KMS-11 (cell line): Measurements from ENCODE around the gene DLGAP1.

Experiments
- H2AFZ ChIP-seq: fragments of 200-600 bp; sonication (generic); 2 replicates; pipeline ENCODE4 v1.6.1; 2016; ENCODE audit warnings: antibody characterized with exemption, mixed run types, low read depth
- H3K27ac ChIP-seq: fragments of 200-600 bp; sonication (generic); 2 replicates; pipeline ENCODE4 v1.6.1; 2016; ENCODE audit warnings: mild to moderate bottlenecking, mixed run types
- H3K27me3 ChIP-seq: fragments of 200-600 bp; sonication (generic); 2 replicates; pipeline ENCODE4 v1.6.1; 2017; ENCODE audit warnings: mild to moderate bottlenecking, low read depth, mixed run types, moderate library complexity; ENCODE audit not compliant: insufficient read depth
- H3K36me3 ChIP-seq: fragments of 200-600 bp; sonication (generic); 2 replicates; pipeline ENCODE4 v1.6.1; 2017; ENCODE audit warnings: mild to moderate bottlenecking, mixed run types; ENCODE audit not compliant: insufficient read depth
- H3K4me1 ChIP-seq: fragments of 200-600 bp; sonication (generic); 2 replicates; pipeline ENCODE4 v1.6.1; 2016; ENCODE audit warnings: mild to moderate bottlenecking, low read depth, mixed run types; ENCODE audit not compliant: poor library complexity, severe bottlenecking
- H3K4me2 ChIP-seq: fragments of 200-600 bp; sonication (generic); 2 replicates; pipeline ENCODE4 v1.7.0; 2016; ENCODE audit warnings: mild to moderate bottlenecking, mixed run types
- H3K4me3 ChIP-seq: fragments of 200-600 bp; sonication (generic); IDR thresholded peaks from 2 replicates; pipeline ENCODE4 v1.6.1; 2017; ENCODE audit warnings: low read depth, low read length, mixed read lengths; ENCODE audit not compliant: insufficient read depth
- H3K79me2 ChIP-seq: fragments of 200-600 bp; sonication (generic); 2 replicates; pipeline ENCODE4 v1.6.1; 2016; ENCODE audit warnings: low read depth, mixed run types; ENCODE audit not compliant: insufficient read depth
- H3K9ac ChIP-seq: fragments of 200-600 bp; sonication (generic); 2 replicates; pipeline ENCODE4 v1.6.1; 2016; ENCODE audit warnings: mild to moderate bottlenecking, mixed run types
- H4K20me1 ChIP-seq: fragments of 200-600 bp; sonication (generic); 2 replicates; pipeline ENCODE4 v1.6.1; 2016; ENCODE audit warnings: mild to moderate bottlenecking, mixed run types; ENCODE audit not compliant: insufficient read depth
- TF ChIP-seq, protein P1 (sequence below): fragments of 200-600 bp; sonication (generic); conservative IDR thresholded peaks from 2 replicates; pipeline ENCODE4 v1.6.1; 2017; ENCODE audit warnings: low read depth, mild to moderate bottlenecking, antibody characterized with exemption, low read length, moderate library complexity, mixed read lengths

Gene DLGAP1

DNA sequence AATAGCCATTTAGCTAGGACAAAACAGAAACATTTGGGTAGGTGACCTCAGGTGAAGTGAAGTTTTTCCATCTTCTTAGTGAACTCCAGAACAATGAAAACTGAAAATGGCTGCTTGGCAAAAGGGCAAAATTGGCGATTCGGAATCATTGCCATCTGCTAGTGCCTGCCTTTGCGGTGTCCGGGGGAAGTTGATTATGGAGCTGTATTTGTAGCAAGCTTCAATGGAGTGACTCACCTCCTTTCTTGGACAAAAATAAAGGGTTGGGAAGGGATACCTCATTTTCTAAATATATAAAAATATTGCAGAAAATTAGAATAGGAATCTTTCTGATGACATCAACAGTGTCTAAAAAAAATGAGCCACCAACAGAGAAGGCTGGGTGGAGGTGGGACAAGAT, 544.6 kb downstream of the DLGAP1 start:
- Histone ChIP-seq H3K4me1 (peaks cover 33% of the 10 kb centered on the region), H4K20me1 (no peaks in the 10 kb centered on the region), H3K79me2 (no peaks in the 10 kb centered on the region), H3K27ac (no peak overlapping the region), H3K4me3 (no peak overlapping the region), H3K4me2 (no peak overlapping the region), H2AFZ (no peak overlapping the region), H3K27me3 (no peaks in the 10 kb centered on the region), H3K9ac (no peak overlapping the region), H3K36me3 (no peaks in the 10 kb centered on the region)
- TF ChIP-seq, protein P1, sequence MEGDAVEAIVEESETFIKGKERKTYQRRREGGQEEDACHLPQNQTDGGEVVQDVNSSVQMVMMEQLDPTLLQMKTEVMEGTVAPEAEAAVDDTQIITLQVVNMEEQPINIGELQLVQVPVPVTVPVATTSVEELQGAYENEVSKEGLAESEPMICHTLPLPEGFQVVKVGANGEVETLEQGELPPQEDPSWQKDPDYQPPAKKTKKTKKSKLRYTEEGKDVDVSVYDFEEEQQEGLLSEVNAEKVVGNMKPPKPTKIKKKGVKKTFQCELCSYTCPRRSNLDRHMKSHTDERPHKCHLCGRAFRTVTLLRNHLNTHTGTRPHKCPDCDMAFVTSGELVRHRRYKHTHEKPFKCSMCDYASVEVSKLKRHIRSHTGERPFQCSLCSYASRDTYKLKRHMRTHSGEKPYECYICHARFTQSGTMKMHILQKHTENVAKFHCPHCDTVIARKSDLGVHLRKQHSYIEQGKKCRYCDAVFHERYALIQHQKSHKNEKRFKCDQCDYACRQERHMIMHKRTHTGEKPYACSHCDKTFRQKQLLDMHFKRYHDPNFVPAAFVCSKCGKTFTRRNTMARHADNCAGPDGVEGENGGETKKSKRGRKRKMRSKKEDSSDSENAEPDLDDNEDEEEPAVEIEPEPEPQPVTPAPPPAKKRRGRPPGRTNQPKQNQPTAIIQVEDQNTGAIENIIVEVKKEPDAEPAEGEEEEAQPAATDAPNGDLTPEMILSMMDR, result no peak

DNA sequence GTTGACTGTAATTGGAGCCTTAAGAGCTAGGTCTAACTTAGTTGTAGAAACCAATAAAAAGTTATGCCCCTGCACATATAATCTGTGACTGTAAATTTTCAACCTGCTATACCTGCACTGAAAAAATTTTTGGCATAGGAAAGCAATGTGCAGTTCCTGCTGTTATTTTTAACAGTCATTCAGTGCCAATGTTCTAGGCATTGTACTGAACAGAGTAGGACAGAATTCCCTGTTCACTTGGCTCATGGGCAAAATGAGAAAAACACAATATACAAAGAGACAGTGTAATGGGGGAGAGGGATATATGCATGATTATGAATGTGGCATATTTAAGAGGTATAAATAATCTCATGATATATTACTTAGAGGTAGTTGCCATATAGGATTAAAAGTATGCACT, 547.2 kb downstream of the DLGAP1 start:
- peaks cover 8% of the 10 kb centered on the region for H3K4me1 ChIP-seq
- H3K79me2 ChIP-seq, result no peaks in the 10 kb centered on the region
- H2AFZ ChIP-seq, result no peak overlapping the region
- no peak overlapping the region for H3K9ac ChIP-seq
- H3K36me3 ChIP-seq, result no peaks in the 10 kb centered on the region
- no peak overlapping the region for H3K4me3 ChIP-seq
- no peak overlapping the region for H3K27ac ChIP-seq
- TF ChIP-seq, protein P1, result no peak
- no peak overlapping the region for H3K4me2 ChIP-seq
- H3K27me3 ChIP-seq, result no peaks in the 10 kb centered on the region
- no peaks in the 10 kb centered on the region for H4K20me1 ChIP-seq

DNA sequence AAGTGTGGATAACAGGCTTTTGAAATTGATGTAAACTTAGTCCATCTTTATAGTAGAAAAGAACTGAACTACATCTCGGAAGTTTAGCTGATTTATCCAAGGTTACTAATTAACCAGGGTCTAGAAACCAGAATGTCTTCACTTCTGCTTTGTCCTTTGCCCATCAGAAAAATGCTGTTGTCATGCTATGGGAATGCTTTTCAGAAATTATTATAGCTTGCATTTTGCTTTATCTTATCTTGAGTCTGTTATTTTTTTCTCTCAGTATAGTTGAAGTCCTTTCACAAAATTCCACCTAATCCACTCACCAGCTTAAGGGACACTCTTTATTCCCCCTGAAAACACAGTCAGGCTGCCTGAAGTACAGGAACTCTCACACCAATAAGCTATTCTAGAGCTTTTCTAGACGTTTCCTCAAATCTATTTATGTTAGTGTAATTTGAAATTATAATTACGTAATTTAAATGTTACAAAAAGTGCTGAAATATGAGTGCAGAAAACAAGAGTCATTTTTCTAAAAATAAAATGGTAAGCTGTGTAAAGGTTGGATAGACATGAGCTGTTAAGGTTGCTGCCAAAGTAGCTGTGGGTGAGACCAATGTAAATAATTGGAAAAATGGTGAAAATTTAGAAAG, 548.9 kb downstream of the DLGAP1 start:
- no peaks in the 10 kb centered on the region for H3K79me2 ChIP-seq
- no peak overlapping the region for H3K4me2 ChIP-seq
- no peak overlapping the region for H2AFZ ChIP-seq
- no peaks in the 10 kb centered on the region for H3K4me1 ChIP-seq
- H3K9ac ChIP-seq, result no peak overlapping the region
- TF ChIP-seq, protein P1, result no peak
- no peaks in the 10 kb centered on the region for H3K27me3 ChIP-seq
- H4K20me1 ChIP-seq, result no peaks in the 10 kb centered on the region
- H3K4me3 ChIP-seq, result no peak overlapping the region
- H3K36me3 ChIP-seq, result no peaks in the 10 kb centered on the region
- no peak overlapping the region for H3K27ac ChIP-seq

DNA sequence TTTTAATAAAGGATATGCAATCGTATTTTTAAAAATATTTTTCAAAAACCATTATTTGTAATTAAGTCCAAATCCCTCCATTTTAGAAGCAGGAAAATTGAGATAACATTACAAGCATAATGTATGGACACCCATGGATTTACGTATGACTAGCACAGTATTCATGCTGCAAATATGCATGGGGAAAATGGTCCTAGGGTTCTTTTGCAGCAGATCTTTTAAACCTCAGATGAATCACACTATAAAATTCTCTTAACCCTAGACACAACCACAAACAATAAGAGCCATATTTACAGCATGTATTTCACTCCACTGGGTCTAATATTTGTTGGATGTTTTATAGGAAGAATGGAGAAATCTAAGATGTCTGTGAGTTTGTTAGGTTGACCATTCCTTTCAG, 551.8 kb downstream of the DLGAP1 start:
- Histone ChIP-seq H4K20me1 (no peaks in the 10 kb centered on the region), H3K27me3 (no peaks in the 10 kb centered on the region), H2AFZ (no peak overlapping the region), H3K27ac (no peak overlapping the region), H3K4me2 (no peak overlapping the region), H3K4me1 (no peaks in the 10 kb centered on the region), H3K4me3 (no peak overlapping the region), H3K36me3 (no peaks in the 10 kb centered on the region), H3K9ac (no peak overlapping the region), H3K79me2 (no peaks in the 10 kb centered on the region)
- TF ChIP-seq, protein P1, result no peak
